ENCODE measurements around the gene RAI1.
A peak's percentile ranks its signal among the peaks of the same experiment; 100 is the strongest.
"Not testable (repeated sequence)": the region's sequence is repeated elsewhere in the genome, so short reads cannot be mapped to it uniquely, and the experiment has no call there.

RAI1 gene

DNA sequence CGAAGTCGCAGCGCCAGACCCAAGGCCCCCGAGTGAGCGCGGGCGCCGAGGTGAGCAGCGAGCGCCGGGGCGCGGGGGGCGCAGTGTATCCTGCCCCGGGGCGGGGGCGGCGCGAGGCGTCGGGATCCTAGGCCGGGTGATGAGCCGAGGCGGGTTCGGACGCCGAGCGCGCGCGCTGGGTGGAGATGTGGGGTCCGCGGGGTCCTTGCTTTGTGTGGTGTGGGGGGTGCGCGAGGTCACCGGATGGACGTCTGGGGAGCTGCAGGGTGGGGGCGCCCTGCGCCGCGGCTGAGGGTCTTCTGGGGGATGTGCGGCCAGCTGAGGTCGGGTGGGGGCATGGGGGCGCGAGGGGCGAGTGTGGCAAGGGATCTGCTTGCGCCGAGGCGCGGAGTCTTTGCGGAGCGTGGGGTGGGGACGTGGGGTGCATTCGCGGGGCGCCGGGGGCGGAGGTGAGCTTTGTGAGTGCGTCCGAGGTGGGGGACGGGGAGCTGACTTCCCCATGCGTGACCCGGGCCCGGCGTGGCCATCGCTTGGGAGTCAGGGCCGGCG, 560 bp downstream of the RAI1 start:
- DNase-seq (ENCODE audit: low read depth): no peak

DNA sequence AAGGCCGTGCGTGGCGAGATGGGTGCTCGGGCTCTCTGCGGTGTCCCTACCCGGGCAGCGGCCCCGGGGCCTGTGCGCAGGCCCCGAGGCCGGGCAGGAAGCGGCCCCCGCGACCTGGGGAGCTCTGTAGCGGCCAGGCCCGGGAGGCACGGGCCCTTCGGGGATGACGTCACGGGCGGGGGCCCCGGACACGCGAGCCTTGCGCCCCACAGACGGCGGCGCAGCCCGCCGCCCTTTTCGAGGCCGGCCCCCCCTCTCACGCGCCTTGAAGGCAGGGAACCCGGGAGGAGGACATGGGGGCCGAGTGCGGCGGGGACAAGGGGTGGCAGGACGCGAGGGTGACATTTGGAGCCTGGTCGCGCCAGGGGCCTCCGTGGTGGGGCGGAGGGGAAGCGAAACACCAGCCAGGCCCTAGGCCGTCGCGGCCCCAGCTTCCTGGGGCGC, 1.1 kb downstream of the RAI1 start:
- peak; percentile 23 for DNase-seq (ENCODE audit: low read depth)

- DNase-seq (ENCODE audit: low read depth): no peak
These were observed 1.8 kb downstream of the RAI1 start for GRCh38 chr17:17682737-17683680.

GRCh38 chr17:17683710-17684365, 2.6 kb downstream of the RAI1 start:
- no peak for DNase-seq (ENCODE audit: low read depth)

- DNase-seq (ENCODE audit: low read depth): no peak
These were observed 3.9 kb downstream of the RAI1 start for GRCh38 chr17:17684906-17685774.

DNA sequence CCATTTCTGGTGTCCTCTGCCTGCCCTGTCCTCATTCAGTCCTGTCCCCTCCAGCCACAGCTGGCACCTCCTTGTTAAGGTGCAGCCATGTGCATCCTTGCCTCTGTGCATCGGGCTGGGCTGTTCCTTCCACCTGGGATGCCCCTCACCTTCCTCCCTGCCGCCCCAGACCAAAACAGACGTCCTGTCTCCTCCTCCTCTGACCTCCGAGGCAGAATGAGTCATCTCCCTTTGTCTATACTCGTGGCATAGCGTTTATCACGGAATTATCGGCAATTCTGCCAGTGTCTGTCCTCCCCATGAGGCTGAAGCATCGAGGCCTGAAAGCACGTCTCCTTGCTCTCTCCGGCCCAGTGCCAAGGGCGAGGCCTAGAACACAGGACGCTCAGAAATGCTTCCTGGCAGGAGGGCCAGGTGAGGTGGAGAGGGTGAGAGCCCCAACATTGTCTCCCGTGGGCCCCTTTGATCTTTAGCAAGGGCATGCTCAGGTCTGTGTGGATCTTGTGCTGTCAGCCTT, 4.6 kb downstream of the RAI1 start:
- no peak for DNase-seq (ENCODE audit: low read depth)

- no peak for DNase-seq (ENCODE audit: low read depth)
These were observed 8.1 kb downstream of the RAI1 start for GRCh38 chr17:17689312-17689711.

DNA sequence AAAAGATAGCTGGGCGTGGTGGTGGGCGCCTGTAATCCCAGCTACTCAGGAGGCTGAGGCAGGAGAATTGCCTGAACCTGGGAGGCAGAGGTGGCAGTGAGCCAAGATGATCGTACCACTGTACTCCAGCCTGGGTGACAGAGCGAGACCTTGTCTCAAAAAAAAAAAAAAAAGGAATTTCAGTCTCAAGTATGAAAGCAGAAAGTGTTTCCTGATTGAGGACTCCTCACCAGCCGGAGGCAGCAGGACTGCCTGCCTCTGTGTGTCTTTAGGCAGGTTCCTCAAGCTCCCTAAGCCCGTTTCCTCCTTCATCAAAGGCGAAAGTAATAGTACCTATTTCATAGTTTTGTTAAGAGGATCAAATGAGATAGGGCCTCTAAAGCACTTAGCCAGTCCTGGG, 9.0 kb downstream of the RAI1 start:
- DNase-seq (ENCODE audit: low read depth): not testable (repeated sequence)

GRCh38 chr17:17691468-17692263, 10.4 kb downstream of the RAI1 start:
- DNase-seq (ENCODE audit: low read depth): no peak

GRCh38 chr17:17692353-17693252, 11.3 kb downstream of the RAI1 start:
- DNase-seq (ENCODE audit: low read depth): no peak

DNA sequence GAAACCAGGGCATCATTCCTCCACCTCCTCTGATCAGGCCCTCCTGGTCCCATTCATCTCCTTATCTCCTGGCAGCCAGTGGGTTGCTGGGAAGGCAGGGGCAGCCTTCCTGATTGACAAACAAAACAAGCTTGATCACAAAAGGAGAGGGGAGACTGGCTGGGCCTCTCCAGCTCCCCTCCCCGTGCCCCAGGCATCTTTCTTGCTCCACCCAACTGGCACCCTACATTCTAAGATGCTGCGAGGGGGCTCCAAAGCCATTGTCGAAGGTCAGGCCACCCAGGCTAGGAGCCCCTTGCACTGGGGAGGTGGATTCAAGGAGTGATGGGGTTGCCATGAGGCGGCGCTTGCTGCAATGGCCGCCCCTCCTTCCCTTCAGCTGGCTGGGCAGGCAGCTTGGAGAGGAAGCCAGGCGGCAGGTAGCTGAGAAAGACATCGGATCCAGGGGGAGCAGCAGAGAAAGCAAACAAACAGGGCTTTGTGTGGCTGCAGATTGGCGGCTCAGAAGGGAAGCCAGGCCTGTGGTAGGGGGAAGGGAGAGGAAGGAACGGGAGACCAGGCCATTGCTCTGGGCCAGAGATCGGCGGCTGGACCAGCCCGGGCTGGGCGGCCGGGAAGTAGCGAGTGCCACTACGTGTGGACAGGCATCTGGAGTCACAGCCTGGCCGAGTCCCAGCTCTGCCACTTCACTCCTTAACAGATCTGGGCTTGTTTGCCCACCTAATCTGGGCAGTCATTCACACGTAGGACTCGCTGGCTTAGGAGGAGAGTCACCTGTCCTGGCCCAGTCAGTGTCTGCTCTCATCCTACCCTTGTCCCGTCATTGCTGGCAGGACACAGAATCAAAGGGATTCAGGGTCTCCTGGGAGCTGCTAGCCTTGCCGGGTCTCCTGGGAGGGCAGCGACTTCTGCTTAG, 12.3 kb downstream of the RAI1 start:
- no peak for DNase-seq (ENCODE audit: low read depth)

- peak; percentile 52 for DNase-seq (ENCODE audit: low read depth)
These were observed 13.2 kb downstream of the RAI1 start for GRCh38 chr17:17694169-17695081.

DNA sequence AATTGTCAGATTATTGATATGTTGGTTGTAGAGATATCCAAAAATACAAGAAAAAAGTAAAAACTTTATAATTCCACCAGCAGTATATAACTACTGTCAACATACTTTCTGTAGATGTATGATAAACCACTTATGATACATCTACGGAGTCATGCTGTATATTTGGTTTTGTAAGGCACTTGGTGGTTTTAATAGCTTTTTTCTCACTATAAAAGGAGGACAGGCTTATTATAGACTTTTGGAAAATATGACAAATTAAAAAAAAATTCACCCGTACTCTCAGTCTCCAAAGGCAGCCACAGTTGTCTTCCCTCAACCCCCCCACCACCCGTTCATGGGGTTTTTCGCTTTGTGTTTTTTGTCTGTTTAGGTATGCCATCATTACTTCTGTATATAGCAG, 14.8 kb downstream of the RAI1 start:
- DNase-seq (ENCODE audit: low read depth): no peak

GRCh38 chr17:17696882-17697633, 15.8 kb downstream of the RAI1 start:
- DNase-seq (ENCODE audit: low read depth): no peak

DNA sequence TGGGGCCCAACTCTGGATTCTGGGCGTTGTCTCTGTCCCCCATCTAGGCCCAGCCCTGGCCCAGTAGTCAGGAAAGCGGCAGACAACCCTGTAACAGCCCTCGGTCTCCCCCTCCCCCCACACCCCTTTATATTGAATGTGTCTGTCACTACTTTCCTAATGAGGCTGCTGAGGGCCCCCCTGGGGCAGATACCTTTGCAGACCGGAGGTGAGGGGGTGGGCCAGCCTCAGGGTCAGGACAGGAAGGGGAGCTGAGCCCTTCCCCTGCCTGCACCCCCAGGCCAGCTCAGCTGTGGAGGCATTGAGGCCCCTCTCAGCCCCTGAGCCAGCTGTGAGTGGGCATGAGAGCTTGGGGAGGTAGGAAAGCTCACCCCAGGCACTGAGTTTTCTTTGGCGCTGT, 17.1 kb downstream of the RAI1 start:
- no peak for DNase-seq (ENCODE audit: low read depth)

DNA sequence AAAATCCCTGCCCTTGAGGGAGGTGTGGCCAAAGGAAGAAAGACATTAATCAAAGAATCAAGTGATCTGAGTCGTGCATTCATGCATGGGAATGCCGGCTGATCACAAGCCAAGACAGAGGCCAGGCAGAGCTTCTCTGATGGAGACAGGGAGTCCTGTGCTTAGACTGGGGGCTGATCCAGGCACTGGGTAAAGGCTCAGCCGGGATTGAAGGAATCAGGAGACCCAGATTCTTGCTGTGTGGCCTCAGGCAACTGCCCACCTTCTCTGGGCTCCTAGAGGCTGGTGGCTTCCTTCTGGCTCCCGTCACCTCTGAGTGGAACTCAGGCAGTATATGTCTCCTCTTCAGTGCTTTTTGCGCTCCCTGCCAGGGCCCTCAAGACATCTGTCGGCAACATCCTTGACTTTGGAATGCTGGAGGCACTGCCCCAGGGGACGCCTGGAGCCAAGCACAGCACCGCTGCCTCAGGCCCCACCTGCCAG, 17.7 kb downstream of the RAI1 start:
- DNase-seq (ENCODE audit: low read depth): no peak

DNA sequence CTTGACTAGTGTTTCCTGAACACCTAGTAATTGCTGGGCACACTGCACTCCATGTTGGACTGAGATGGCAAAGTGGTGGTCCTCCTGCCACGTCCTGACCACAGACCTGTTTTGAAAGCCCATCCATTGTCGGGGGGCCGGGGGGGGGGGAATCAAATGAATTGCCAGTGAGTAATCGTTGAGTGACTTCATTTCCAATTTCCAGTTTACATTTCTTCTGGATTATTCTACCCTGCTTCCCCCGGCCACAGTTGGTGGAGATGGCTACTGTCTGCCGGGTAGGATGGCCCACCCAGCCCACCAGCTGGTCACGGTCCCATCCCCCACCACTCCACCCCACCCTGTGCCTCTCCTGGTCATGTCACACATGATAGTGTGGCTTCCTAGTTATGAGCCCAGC, 18.2 kb downstream of the RAI1 start:
- no peak for DNase-seq (ENCODE audit: low read depth)

All from activated gamma-delta T cell treated with anti-CD3 and anti-CD28 coated beads, Interleukin-2, amount 50 U/mL, for 16 hours (primary cell).